ENCODE measurements around the gene IDI2.

DNA sequence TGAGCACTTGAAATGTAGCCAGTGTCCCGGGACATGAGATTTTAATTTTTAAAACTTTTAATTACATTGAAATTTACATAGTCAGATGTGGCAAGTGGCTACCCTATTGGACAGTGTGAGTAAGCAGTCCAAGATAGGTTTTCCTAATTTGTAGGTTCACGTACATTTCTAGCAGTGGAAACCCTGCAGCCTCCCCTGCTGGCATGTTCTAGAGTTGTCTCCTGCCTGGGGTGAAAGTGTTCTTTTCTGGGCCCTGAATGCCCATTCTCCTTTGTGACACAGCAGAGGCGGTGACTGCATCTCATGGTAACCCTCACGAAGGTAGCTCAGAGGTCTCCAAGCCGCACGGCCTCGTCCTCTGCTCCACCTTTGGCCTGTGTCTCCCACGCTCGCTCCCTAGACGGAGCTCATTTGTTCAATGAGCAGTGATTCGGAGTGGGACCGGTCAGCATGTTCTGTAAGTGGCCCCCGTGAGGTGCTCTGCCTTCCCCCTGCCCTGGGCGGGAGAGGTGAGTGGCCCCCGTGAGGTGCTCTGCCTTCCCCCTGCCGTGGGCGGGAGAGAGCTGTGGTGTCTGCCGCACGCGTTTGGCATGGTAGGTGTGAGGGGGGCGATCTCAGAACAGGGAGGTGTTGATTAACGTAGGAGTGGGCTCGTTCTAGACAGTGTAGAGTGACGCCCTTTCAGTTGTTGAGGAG is 48.5 kb upstream of the IDI2 start:
- TF ChIP-seq, protein P1, sequence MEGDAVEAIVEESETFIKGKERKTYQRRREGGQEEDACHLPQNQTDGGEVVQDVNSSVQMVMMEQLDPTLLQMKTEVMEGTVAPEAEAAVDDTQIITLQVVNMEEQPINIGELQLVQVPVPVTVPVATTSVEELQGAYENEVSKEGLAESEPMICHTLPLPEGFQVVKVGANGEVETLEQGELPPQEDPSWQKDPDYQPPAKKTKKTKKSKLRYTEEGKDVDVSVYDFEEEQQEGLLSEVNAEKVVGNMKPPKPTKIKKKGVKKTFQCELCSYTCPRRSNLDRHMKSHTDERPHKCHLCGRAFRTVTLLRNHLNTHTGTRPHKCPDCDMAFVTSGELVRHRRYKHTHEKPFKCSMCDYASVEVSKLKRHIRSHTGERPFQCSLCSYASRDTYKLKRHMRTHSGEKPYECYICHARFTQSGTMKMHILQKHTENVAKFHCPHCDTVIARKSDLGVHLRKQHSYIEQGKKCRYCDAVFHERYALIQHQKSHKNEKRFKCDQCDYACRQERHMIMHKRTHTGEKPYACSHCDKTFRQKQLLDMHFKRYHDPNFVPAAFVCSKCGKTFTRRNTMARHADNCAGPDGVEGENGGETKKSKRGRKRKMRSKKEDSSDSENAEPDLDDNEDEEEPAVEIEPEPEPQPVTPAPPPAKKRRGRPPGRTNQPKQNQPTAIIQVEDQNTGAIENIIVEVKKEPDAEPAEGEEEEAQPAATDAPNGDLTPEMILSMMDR (IDR thresholded peaks at IDR 0.05; ENCODE audit: insufficient read depth, low read length) = no peak
- TF ChIP-seq POLR2AphosphoS5 (IDR thresholded peaks at IDR 0.05; ENCODE audit: low read depth) (no peak), GABPA (IDR thresholded peaks at IDR 0.05; ENCODE audit: low read depth) (no peak), SPI1 (IDR thresholded peaks at IDR 0.05; ENCODE audit: borderline replicate concordance, low read depth) (no peak)
- TF ChIP-seq, protein P2, sequence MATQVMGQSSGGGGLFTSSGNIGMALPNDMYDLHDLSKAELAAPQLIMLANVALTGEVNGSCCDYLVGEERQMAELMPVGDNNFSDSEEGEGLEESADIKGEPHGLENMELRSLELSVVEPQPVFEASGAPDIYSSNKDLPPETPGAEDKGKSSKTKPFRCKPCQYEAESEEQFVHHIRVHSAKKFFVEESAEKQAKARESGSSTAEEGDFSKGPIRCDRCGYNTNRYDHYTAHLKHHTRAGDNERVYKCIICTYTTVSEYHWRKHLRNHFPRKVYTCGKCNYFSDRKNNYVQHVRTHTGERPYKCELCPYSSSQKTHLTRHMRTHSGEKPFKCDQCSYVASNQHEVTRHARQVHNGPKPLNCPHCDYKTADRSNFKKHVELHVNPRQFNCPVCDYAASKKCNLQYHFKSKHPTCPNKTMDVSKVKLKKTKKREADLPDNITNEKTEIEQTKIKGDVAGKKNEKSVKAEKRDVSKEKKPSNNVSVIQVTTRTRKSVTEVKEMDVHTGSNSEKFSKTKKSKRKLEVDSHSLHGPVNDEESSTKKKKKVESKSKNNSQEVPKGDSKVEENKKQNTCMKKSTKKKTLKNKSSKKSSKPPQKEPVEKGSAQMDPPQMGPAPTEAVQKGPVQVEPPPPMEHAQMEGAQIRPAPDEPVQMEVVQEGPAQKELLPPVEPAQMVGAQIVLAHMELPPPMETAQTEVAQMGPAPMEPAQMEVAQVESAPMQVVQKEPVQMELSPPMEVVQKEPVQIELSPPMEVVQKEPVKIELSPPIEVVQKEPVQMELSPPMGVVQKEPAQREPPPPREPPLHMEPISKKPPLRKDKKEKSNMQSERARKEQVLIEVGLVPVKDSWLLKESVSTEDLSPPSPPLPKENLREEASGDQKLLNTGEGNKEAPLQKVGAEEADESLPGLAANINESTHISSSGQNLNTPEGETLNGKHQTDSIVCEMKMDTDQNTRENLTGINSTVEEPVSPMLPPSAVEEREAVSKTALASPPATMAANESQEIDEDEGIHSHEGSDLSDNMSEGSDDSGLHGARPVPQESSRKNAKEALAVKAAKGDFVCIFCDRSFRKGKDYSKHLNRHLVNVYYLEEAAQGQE (IDR thresholded peaks at IDR 0.05; ENCODE audit: insufficient replicate concordance, low read depth) = no peak
